ENCODE results near the gene SH2D7.

Gene SH2D7

DNA sequence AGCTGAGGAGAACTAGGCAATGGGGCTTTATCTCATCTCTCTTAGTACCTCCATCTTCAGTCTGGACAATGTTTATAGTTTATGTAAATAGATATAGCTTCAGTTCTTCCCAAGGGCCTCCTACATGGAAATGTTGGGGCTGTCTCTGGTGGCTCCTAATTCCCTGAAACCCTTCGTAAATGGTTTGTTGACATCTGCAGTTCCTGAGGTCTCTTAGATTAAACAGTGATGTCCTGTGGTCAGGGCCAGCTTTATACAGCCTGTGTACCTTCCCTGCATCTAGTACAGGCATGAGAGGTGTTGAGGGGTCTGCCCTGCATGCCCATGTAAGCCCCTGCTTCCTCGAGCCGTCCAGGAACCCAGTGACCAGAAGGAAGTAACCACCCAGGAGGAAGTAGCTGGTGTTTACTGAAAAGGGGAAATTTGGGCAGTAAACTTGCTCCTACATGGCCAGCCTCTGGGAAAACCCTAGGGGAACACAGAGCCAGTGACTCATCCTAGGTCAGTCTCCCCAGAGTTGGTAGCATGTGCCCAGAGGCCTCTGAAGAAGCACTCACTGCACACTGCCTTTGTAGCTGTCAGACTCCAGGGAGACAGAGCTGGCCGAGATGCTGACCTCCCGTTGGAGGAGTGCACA, 10.1 kb upstream of the SH2D7 start:
- H3K27ac Mint-ChIP-seq, result no peak overlapping the region
- H3K9me3 Mint-ChIP-seq (ENCODE audit: low read depth), result no peaks in the 10 kb centered on the region
- H3K36me3 Mint-ChIP-seq, result no peaks in the 10 kb centered on the region
- H3K4me3 Mint-ChIP-seq, result no peak overlapping the region
- peaks cover 17% of the 10 kb centered on the region for H3K4me1 Mint-ChIP-seq (ENCODE audit: low read depth)
- no peaks in the 10 kb centered on the region for H3K27me3 Mint-ChIP-seq

DNA sequence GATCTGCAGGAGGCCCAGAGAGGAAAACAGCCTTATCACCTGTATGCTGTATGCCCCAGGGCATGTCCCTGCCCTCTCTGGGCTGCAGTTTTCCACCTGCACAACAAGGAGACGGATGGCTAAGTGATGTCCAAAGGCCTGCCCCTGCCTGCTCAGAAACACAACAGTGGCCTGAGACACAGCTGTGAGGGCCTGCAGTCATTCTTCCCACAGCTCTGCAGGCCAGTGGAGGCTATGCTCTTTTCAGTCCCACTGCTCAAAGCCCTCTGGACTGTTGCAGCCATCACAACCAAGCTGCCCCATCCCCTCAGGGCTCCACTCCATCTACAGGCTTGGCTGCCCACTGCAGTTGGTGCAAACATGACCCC, 9.6 kb upstream of the SH2D7 start:
- no peaks in the 10 kb centered on the region for H3K27me3 Mint-ChIP-seq
- peaks cover 17% of the 10 kb centered on the region for H3K4me1 Mint-ChIP-seq (ENCODE audit: low read depth)
- H3K4me3 Mint-ChIP-seq, result no peak overlapping the region
- no peaks in the 10 kb centered on the region for H3K36me3 Mint-ChIP-seq
- no peaks in the 10 kb centered on the region for H3K9me3 Mint-ChIP-seq (ENCODE audit: low read depth)
- H3K27ac Mint-ChIP-seq, result no peak overlapping the region

DNA sequence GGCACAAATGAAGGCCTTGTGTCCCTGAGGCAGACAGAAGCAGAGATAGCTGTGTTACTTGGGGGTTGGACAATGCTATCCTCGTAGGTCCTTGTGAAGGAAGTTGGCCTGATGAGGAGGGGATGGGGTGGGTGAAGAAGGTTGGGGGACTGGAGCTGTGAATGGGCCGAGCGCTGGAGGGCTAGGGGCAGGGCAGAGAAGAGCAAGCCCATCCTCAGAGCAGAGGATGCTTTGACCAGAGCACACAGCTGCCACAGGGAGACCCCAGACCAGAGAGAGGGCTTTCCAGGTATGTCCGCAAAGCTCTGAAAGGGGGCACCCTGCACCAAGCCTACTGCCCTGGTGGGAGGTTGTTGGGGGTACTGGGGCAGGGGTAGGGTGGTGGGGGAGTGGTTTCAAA, 9.2 kb upstream of the SH2D7 start:
- peaks cover 12% of the 10 kb centered on the region for H3K4me1 Mint-ChIP-seq (ENCODE audit: low read depth)
- H3K4me3 Mint-ChIP-seq, result no peak overlapping the region
- H3K27me3 Mint-ChIP-seq, result no peaks in the 10 kb centered on the region
- no peak overlapping the region for H3K27ac Mint-ChIP-seq
- no peaks in the 10 kb centered on the region for H3K9me3 Mint-ChIP-seq (ENCODE audit: low read depth)
- no peaks in the 10 kb centered on the region for H3K36me3 Mint-ChIP-seq

- Mint-ChIP-seq H3K4me3 (no peak overlapping the region), H3K4me1 (ENCODE audit: low read depth) (peaks cover 11% of the 10 kb centered on the region), H3K27ac (no peak overlapping the region), H3K36me3 (no peaks in the 10 kb centered on the region), H3K27me3 (no peaks in the 10 kb centered on the region), H3K9me3 (ENCODE audit: low read depth) (no peaks in the 10 kb centered on the region)
These were observed 8.5 kb upstream of the SH2D7 start for GRCh38 chr15:78083687-78084448.

GRCh38 chr15:78084449-78084750, 8.0 kb upstream of the SH2D7 start:
- Mint-ChIP-seq H3K4me1 (ENCODE audit: low read depth) (peaks cover 11% of the 10 kb centered on the region), H3K27ac (no peak overlapping the region), H3K9me3 (ENCODE audit: low read depth) (no peaks in the 10 kb centered on the region), H3K27me3 (no peaks in the 10 kb centered on the region), H3K36me3 (no peaks in the 10 kb centered on the region), H3K4me3 (no peak overlapping the region)

DNA sequence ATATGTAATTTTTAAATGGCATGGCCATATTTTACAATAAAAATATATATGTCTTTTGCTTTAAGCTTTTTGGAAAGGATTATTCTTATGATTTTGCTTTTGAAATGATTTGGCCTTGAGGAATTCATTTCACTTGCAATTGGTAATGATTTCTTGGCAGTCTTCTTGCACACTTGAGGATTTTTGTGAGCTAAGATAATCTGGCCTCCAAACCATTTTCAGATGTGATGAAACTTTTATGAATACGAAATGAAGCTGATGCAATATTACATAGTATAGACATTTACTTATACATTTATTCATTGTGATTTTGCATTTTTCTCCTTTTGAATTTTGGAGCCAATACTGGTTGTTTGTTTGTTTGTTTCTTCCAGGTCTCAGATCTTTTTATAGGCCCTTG, 6.4 kb upstream of the SH2D7 start:
- H3K4me1 Mint-ChIP-seq (ENCODE audit: low read depth), result peaks cover 11% of the 10 kb centered on the region
- H3K36me3 Mint-ChIP-seq, result no peaks in the 10 kb centered on the region
- H3K27me3 Mint-ChIP-seq, result no peaks in the 10 kb centered on the region
- H3K9me3 Mint-ChIP-seq (ENCODE audit: low read depth), result no peaks in the 10 kb centered on the region
- H3K4me3 Mint-ChIP-seq, result no peak overlapping the region
- no peak overlapping the region for H3K27ac Mint-ChIP-seq

GRCh38 chr15:78087951-78088772, 4.2 kb upstream of the SH2D7 start:
- Mint-ChIP-seq H3K36me3 (no peaks in the 10 kb centered on the region), H3K27me3 (no peaks in the 10 kb centered on the region), H3K27ac (no peak overlapping the region), H3K4me1 (ENCODE audit: low read depth) (peaks cover 21% of the 10 kb centered on the region), H3K4me3 (no peak overlapping the region), H3K9me3 (ENCODE audit: low read depth) (no peaks in the 10 kb centered on the region)

DNA sequence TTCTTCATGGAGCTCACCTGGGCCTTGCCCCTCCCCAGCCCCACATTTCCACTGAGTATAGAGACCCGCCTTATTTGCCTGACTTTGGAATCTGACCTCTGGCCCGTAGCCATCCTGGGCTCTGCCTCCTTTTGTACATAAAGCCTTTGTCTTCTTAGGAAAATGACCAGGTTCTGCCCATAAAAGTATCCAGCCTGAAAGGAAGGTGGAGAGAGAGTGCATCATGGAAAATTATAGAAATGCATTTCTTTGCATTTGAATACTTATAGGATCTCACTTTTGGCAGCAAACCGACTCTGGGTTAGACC, 3.6 kb upstream of the SH2D7 start:
- Mint-ChIP-seq H3K27me3 (no peaks in the 10 kb centered on the region), H3K36me3 (no peaks in the 10 kb centered on the region), H3K9me3 (ENCODE audit: low read depth) (no peaks in the 10 kb centered on the region), H3K4me3 (no peak overlapping the region), H3K27ac (no peak overlapping the region), H3K4me1 (ENCODE audit: low read depth) (peaks cover 24% of the 10 kb centered on the region)

DNA sequence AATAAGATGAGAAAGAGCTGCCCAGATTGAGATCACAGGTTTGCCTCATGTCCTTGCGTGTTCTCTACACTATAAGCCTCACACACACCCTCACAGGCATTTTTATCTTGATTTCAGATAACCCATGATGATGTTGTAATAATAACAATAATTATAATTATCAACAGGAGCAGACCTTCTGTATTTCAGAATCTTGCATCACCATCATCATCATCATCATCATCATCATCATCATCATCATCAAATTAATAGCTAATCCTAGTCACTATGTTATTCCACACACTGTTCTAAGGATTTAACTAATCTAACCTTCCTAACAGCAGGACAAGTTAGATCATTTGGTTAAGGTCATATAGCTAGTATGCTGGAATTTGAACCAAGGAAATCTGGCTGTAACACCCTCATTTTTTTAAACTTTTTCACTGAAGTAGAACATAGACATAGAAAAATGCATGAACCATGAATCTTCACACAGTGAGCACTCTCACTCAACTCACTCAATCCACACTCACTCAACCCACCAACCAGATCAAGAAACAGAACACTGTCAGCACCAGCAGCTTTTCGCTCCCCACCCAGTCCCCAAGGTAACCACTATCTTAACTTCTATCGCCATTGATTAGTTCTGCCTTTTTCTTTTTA, 1.8 kb upstream of the SH2D7 start:
- H3K27ac Mint-ChIP-seq, result no peak overlapping the region
- H3K4me3 Mint-ChIP-seq, result no peak overlapping the region
- H3K27me3 Mint-ChIP-seq, result no peaks in the 10 kb centered on the region
- H3K36me3 Mint-ChIP-seq, result no peaks in the 10 kb centered on the region
- H3K9me3 Mint-ChIP-seq (ENCODE audit: low read depth), result no peaks in the 10 kb centered on the region
- H3K4me1 Mint-ChIP-seq (ENCODE audit: low read depth), result peaks cover 16% of the 10 kb centered on the region

DNA sequence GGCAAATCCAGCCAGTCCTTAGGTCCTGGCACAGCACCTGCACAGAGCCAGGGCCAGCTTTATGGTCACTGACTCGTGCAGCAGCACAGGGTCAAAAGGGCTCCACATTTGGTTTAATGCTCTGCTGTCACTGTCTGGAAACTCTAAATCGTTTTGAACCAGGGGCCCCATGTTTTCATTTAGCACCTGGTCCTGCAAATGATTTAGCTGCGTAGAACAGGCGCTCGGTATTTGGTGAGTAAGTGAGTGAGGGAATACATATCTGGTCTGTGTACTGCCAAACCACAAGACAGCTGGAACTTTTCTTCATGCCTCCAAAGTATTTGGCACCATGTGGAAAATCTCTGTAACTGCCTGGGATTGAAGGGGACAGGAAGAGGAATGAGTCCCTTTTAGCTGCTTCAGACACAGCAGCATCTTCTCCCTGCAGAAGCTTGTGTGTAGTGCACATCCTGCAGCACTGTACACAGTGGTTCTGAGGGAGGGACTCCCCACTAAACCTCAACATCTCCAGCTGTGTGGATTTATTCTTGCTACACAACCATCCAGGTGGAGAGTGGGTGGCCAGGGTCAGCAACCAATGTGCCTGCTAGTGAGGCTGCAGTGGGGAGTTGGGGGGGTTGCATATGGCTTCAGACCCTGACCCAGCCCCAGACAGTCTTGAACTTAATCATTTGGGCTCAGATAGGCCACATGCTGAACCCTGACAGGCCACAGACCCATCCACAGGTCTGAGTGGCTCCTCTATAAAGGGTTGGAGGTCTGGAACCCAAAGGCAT, 1.1 kb downstream of the SH2D7 start:
- H3K4me1 Mint-ChIP-seq (ENCODE audit: low read depth), result peaks cover 15% of the 10 kb centered on the region
- no peak overlapping the region for H3K4me3 Mint-ChIP-seq
- no peaks in the 10 kb centered on the region for H3K9me3 Mint-ChIP-seq (ENCODE audit: low read depth)
- no peaks in the 10 kb centered on the region for H3K36me3 Mint-ChIP-seq
- no peak overlapping the region for H3K27ac Mint-ChIP-seq
- no peaks in the 10 kb centered on the region for H3K27me3 Mint-ChIP-seq

GRCh38 chr15:78097667-78098066, 5.3 kb downstream of the SH2D7 start:
- Mint-ChIP-seq H3K27me3 (no peaks in the 10 kb centered on the region), H3K27ac (no peak overlapping the region), H3K9me3 (ENCODE audit: low read depth) (no peaks in the 10 kb centered on the region), H3K4me3 (no peak overlapping the region), H3K4me1 (ENCODE audit: low read depth) (peaks cover 10% of the 10 kb centered on the region), H3K36me3 (no peaks in the 10 kb centered on the region)

GRCh38 chr15:78098131-78098755, 5.9 kb downstream of the SH2D7 start:
- Mint-ChIP-seq H3K4me3 (no peak overlapping the region), H3K27ac (no peak overlapping the region), H3K4me1 (ENCODE audit: low read depth) (peaks cover 10% of the 10 kb centered on the region), H3K36me3 (no peaks in the 10 kb centered on the region), H3K9me3 (ENCODE audit: low read depth) (no peaks in the 10 kb centered on the region), H3K27me3 (no peaks in the 10 kb centered on the region)

- H3K4me3 Mint-ChIP-seq, result no peak overlapping the region
- H3K36me3 Mint-ChIP-seq, result no peaks in the 10 kb centered on the region
- no peak overlapping the region for H3K27ac Mint-ChIP-seq
- H3K4me1 Mint-ChIP-seq (ENCODE audit: low read depth), result peaks cover 34% of the 10 kb centered on the region
- no peaks in the 10 kb centered on the region for H3K9me3 Mint-ChIP-seq (ENCODE audit: low read depth)
- H3K27me3 Mint-ChIP-seq, result no peaks in the 10 kb centered on the region
These were observed 8.5 kb downstream of the SH2D7 start for GRCh38 chr15:78100886-78101285.

DNA sequence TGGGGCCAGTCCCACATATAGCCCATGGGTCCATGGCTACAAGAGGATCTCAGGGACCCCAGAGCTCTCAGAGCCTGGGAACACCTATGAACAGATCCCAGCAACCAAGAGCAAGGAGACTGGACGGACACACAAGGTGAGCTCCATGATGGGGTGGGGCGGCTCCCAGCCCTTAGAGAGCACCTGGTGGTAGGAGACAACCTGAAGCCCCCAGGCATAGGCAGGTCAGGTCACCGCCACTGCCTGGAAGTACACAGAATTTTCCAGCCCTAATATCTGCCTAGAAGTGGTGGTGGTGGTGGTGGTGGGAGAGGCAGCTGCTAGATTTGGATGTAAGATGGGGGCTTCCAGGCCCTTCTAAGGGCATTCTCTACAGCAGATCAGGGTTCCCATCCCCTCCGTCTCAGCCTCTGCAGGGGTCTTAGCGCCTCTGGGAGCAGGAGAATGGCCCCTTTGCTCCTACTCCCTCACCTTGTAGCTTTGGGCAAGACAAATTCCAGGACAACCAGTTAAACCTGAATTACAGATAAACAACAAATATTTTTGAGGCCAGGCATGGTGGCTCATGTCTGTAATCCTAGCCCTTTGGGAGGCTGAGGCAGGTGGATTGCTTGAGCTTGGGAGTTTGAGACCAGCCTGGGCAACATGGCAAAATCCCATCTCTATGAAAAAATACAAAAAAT, 9.2 kb downstream of the SH2D7 start:
- Mint-ChIP-seq H3K27me3 (no peaks in the 10 kb centered on the region), H3K36me3 (no peaks in the 10 kb centered on the region), H3K4me1 (ENCODE audit: low read depth) (peaks cover 37% of the 10 kb centered on the region), H3K9me3 (ENCODE audit: low read depth) (no peaks in the 10 kb centered on the region), H3K4me3 (no peak overlapping the region), H3K27ac (peak overlapping the region; percentile 34)
